IMR-90 (cell line): ENCODE results near the gene FKBP10. TPM values are rescaled to one million over a fixed set of nuclear protein-coding genes. Genes with fewer than 3 reads are reported as not detected.

Experiments used
- ATAC-seq: fragments of 200-7000 bp; cut with Tn5 transposase; 2 replicates; pipeline ENCODE4 v1.9.1; 2020; ENCODE audit warnings: low read depth, mild to moderate bottlenecking, moderate library complexity
- BruUV-seq: library from RNA; stranded (reverse); fragments of 400-500 nt; replicated peaks from 2 replicates; lab custom pipeline; 2021; lab: Mats Ljungman, UMichigan
- CTCF ChIA-PET: fragments of 300-600 bp; formaldehyde crosslinking; extraction: SDS; loops from one replicate; lab custom pipeline; 2021; ENCODE audit warnings: antibody characterized with exemption; lab: Yijun Ruan, JAX
- POLR2A ChIA-PET: fragments of 300-600 bp; sonication (Branson Sonifier 250); formaldehyde crosslinking; loops from one replicate; lab custom pipeline; 2022; ENCODE audit warnings: antibody characterized with exemption; ENCODE audit not compliant: unreplicated experiment; lab: Charles Lee
- DNase-seq: peaks from one replicate; pipeline ENCODE4 v3.0.0; 2013
- H2AFZ ChIP-seq: replicated peaks from 2 replicates; pipeline ENCODE3; 2013; ENCODE audit warnings: low read length, mild to moderate bottlenecking; ENCODE audit not compliant: poor library complexity
- H2AK5ac ChIP-seq: 2 replicates; pipeline ENCODE4 v1.6.1; 2013; ENCODE audit warnings: low read depth, low read length, inconsistent platforms
- H2AK9ac ChIP-seq: replicated peaks from 2 replicates; pipeline ENCODE3; 2013; ENCODE audit warnings: mild to moderate bottlenecking, low read depth, low read length, moderate library complexity; ENCODE audit not compliant: poor library complexity
- H2BK120ac ChIP-seq: 2 replicates; pipeline ENCODE4 v1.6.1; 2013; ENCODE audit warnings: low read depth, low read length, inconsistent platforms
- H2BK15ac ChIP-seq: 3 replicates; pipeline ENCODE4 v1.6.1; 2013; ENCODE audit warnings: low read depth, low read length, inconsistent platforms
- H2BK20ac ChIP-seq: 2 replicates; pipeline ENCODE4 v1.6.1; 2013; ENCODE audit warnings: low read depth, mild to moderate bottlenecking, inconsistent platforms, low read length, moderate library complexity
- H2BK5ac ChIP-seq: 2 replicates; pipeline ENCODE4 v1.6.1; 2013; ENCODE audit warnings: mild to moderate bottlenecking, low read depth, low read length, inconsistent platforms; ENCODE audit not compliant: poor library complexity, severe bottlenecking
- H3K14ac ChIP-seq: replicated peaks from 2 replicates; pipeline ENCODE4 v1.6.1; 2013; ENCODE audit warnings: low read depth, low read length, inconsistent platforms
- H3K18ac ChIP-seq: 2 replicates; pipeline ENCODE4 v1.6.1; 2013; ENCODE audit warnings: low read depth, low read length, control low read depth
- H3K23ac ChIP-seq: 2 replicates; pipeline ENCODE4 v1.6.1; 2013; ENCODE audit warnings: low read depth, low read length, inconsistent platforms
- H3K27ac ChIP-seq: 2 replicates; pipeline ENCODE4 v1.5.1; 2013; ENCODE audit warnings: mild to moderate bottlenecking, control low read depth, low read length; ENCODE audit not compliant: insufficient read depth
- H3K27me3 ChIP-seq: 2 replicates; pipeline ENCODE4 v1.6.1; 2013; ENCODE audit warnings: low read length; ENCODE audit not compliant: control insufficient read depth, insufficient read depth
- H3K36me3 ChIP-seq: 2 replicates; pipeline ENCODE4 v1.6.1; 2013; ENCODE audit warnings: low read length, mixed read lengths; ENCODE audit not compliant: control insufficient read depth, insufficient read depth
- H3K4ac ChIP-seq: 2 replicates; pipeline ENCODE4 v1.6.1; 2013; ENCODE audit warnings: low read depth, low read length, inconsistent platforms
- H3K4me1 ChIP-seq: 2 replicates; pipeline ENCODE4 v1.6.1; 2013; ENCODE audit warnings: low read length, mixed read lengths; ENCODE audit not compliant: control insufficient read depth, insufficient read depth
- H3K4me2 ChIP-seq: 2 replicates; pipeline ENCODE4 v1.6.1; 2013; ENCODE audit warnings: low read depth, mild to moderate bottlenecking, control low read depth, low read length, moderate library complexity
- H3K4me3 ChIP-seq: 2 replicates; pipeline ENCODE4 v1.5.1; 2013; ENCODE audit warnings: low read depth, mild to moderate bottlenecking, control low read depth, low read length, moderate library complexity; ENCODE audit not compliant: insufficient read depth
- H3K56ac ChIP-seq: 2 replicates; pipeline ENCODE4 v1.6.1; 2013; ENCODE audit warnings: low read length, inconsistent platforms; ENCODE audit not compliant: insufficient read depth; ENCODE audit errors: extremely low read depth
- H3K79me1 ChIP-seq, 2 experiments: 2 replicates each; pipeline ENCODE4 v1.6.1; 2013; ENCODE audit warnings: low read length in 2 of 2, inconsistent platforms in 1 of 2, low read depth in 1 of 2
- H3K9ac ChIP-seq: 2 replicates; pipeline ENCODE4 v1.6.1; 2013; ENCODE audit warnings: low read depth, low read length, control low read depth
- H3K9me1 ChIP-seq: 2 replicates; pipeline ENCODE4 v1.6.1; 2013; ENCODE audit warnings: low read length, inconsistent platforms; ENCODE audit not compliant: insufficient read depth
- H3K9me3 ChIP-seq: 2 replicates; pipeline ENCODE4 v1.6.1; 2013; ENCODE audit warnings: low read length; ENCODE audit not compliant: control insufficient read depth, insufficient read depth
- H4K20me1 ChIP-seq: 2 replicates; pipeline ENCODE4 v1.6.1; 2013; ENCODE audit warnings: low read length, inconsistent platforms; ENCODE audit not compliant: insufficient read depth
- H4K5ac ChIP-seq: 2 replicates; pipeline ENCODE4 v1.6.1; 2013; ENCODE audit warnings: mild to moderate bottlenecking, low read depth, low read length, control low read depth
- H4K8ac ChIP-seq, 2 experiments: 2 replicates each; pipeline ENCODE4 v1.6.1; 2013; ENCODE audit warnings: low read depth in 2 of 2, low read length in 2 of 2, control low read depth in 1 of 2, inconsistent platforms in 1 of 2
- H4K91ac ChIP-seq: 2 replicates; pipeline ENCODE4 v1.6.1; 2013; ENCODE audit warnings: low read depth, low read length, inconsistent platforms; ENCODE audit not compliant: insufficient read depth
- BHLHE40 ChIP-seq: fragments of 150-350 bp; IDR thresholded peaks from 2 replicates; pipeline ENCODE4 v1.6.1; 2016; ENCODE audit warnings: mild to moderate bottlenecking, low read depth, low read length
- CEBPB ChIP-seq: IDR thresholded peaks from 2 replicates; pipeline ENCODE4 v1.6.1; 2012; ENCODE audit warnings: low read depth, low read length, improper control_type of control experiment
- NFE2L2 ChIP-seq: fragments of 150-350 bp; IDR thresholded peaks from 2 replicates; pipeline ENCODE4 v1.6.1; 2016; ENCODE audit warnings: low read depth, mild to moderate bottlenecking, low read length
- POLR2A ChIP-seq: IDR thresholded peaks from 2 replicates; pipeline ENCODE4 v1.6.1; 2012; ENCODE audit warnings: mild to moderate bottlenecking, low read depth, low read length
- RAD21 ChIP-seq: IDR thresholded peaks from 2 replicates; pipeline ENCODE4 v1.6.1; 2012; ENCODE audit warnings: low read length, improper control_type of control experiment
- WGBS, 2 experiments: methylation state at CpG; one replicate each; pipeline versions ENCODE4 v1.1.5 to v1.1.7; 2013; ENCODE audit warnings: missing lambda C conversion rate in 2 of 2; ENCODE audit not compliant: insufficient read length in 1 of 2; ENCODE audit errors: extremely low coverage in 2 of 2; 5-methylcytosine and 5-hydroxymethylcytosine counted together
- dilution Hi-C: fragments of 300-500 bp; cut with HindIII; formaldehyde crosslinking; loops from one replicate; pipeline ENCODE4 v1.14.3; 2018; ENCODE audit warnings: low sequenced_read_pairs; ENCODE audit not compliant: unreplicated experiment
- in situ Hi-C: fragments of 300-500 bp; cut with MboI; formaldehyde crosslinking; loops from 3 replicates; pipeline ENCODE4 v1.14.3; 2019; ENCODE audit warnings: low sequenced_read_pairs, inconsistent platforms, mixed read lengths
- intact Hi-C: fragments of 100-400 bp; cut with micrococcal nuclease; formaldehyde crosslinking; loops from 2 replicates; pipeline ENCODE4 v1.10.0; 2022
- polyA plus RNA-seq, 3 experiments: library from polyadenylated mRNA; depleted of rRNA; stranded (reverse); fragments of >200 nt; gene quantifications; 2 replicates each; pipeline ENCODE4 v1.2.3, GENCODE V29; 2012; ENCODE audit warnings: low replicate concordance in 1 of 3
- total RNA-seq: library from RNA; depleted of rRNA; stranded (reverse); fragments of >200 nt; gene quantifications from 2 replicates; pipeline ENCODE4 v1.2.3, GENCODE V29; 2012

Gene FKBP10
- total and polyA plus RNA-seq, 2 of the 4 experiments (the other 2 are of a cell fraction) = 170 to 984 TPM

DNA sequence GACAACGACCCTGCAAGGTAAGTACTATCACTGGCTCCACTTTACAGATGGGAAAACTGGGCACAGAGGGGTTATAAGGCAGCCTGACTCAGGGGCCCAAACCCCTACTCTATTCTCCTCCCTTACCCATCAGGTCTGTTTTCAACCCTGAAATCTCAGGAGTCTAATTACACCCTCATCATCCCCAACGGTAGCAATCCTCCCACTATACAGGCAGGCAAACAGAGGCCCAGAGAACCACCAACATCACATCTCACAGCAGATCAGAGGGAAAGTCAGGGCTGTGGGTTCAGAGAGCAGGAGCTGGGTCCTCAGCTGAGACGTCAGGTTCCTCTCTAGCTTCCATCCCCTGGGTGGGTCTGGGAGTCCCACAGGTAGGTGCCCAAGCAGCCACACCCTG is 42.8 kb upstream of the FKBP10 start:
- ChIA-PET CTCF (no interaction called here), POLR2A (no interaction called here)
- no peak overlapping the region for H3K18ac ChIP-seq
- no peaks in the 10 kb centered on the region for H3K9me3 ChIP-seq
- ATAC-seq = no peak
- no peak overlapping the region for H4K91ac ChIP-seq
- H3K36me3 ChIP-seq = peaks cover 59% of the 10 kb centered on the region
- no peak overlapping the region for H3K56ac ChIP-seq
- no peak overlapping the region for H3K14ac ChIP-seq
- H2BK120ac ChIP-seq = no peak overlapping the region
- no peak overlapping the region for H2BK20ac ChIP-seq
- peaks cover 8 to 26% of the 10 kb centered on the region in 2 experiments; a peak in 3 of 4 replicates for H3K79me1 ChIP-seq
- no peak for DNase-seq
- peaks cover 10% of the 10 kb centered on the region for H3K4me1 ChIP-seq
- BruUV-seq = no TSS peak
- no peak overlapping the region for H3K27ac ChIP-seq
- H3K9me1 ChIP-seq = peaks cover 11% of the 10 kb centered on the region
- TF ChIP-seq BHLHE40 (no peak), CEBPB (no peak), NFE2L2 (no peak), RAD21 (no peak), POLR2A (no peak)
- in situ Hi-C loops (no loop called here), dilution Hi-C loops (no loop called here), intact Hi-C loops (no loop called here)
- no CpG with 5 or more reads among the region's 3 CpGs for WGBS, 2 experiments
- H4K5ac ChIP-seq = no peak overlapping the region
- no peak overlapping the region for H3K4me2 ChIP-seq
- no peak overlapping the region for H3K9ac ChIP-seq
- no peak overlapping the region for H2BK15ac ChIP-seq
- no peak overlapping the region for H2AK5ac ChIP-seq
- no peak overlapping the region for H4K8ac ChIP-seq
- H3K23ac ChIP-seq = no peak overlapping the region
- no peak overlapping the region for H2AK9ac ChIP-seq
- H4K20me1 ChIP-seq = peaks cover 9% of the 10 kb centered on the region; the same call in 1 of the 2 replicates
- no peak overlapping the region for H2AFZ ChIP-seq
- no peak overlapping the region for H2BK5ac ChIP-seq
- no peaks in the 10 kb centered on the region for H3K27me3 ChIP-seq
- no peak overlapping the region for H3K4me3 ChIP-seq
- no peak overlapping the region for H3K4ac ChIP-seq
